ENCODE data around the gene RNF217. TPM values are rescaled to one million over a fixed set of nuclear protein-coding genes. Genes with fewer than 3 reads are reported as not detected.

Gene RNF217
- total RNA-seq, 2 experiments from 2014 or later: 0.12 to 0.30 TPM

DNA sequence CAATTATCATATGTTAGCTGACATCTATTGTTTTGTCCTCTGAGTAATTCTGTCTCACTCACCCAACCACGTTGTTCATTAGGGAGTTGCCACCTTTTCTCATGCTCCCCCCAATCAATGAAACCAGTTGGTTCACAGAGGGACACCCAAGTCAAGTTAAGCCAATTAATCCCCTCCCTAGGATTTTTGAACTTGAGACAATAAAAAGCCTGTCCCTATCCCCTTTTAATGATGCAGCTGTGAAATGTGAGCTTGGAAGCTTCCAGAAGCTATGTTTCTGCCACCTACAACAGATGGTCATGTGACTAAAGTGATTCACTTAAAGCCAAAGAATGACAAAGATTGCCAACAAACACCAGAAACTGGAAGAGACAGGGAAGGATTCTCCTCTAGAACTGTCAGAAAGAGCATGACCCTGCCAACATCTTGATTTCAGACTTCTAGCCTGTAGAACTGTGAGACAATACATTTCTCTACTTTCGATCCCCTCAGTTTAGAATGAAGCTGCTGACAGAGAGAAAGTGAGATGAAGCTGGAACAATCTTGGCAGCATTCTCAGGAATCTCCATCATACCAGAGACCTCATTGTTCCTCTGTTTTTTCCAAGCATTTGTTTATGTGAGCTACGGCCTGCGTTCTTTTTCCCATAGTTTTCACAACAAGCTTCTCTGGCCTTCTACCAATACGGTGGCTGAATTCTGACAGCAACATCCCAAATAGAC, 133.5 kb downstream of the RNF217 start:
- H3K27ac Mint-ChIP-seq: no peak overlapping the region
- no peak for DNase-seq
- H3K36me3 Mint-ChIP-seq: no peaks in the 10 kb centered on the region
- no peak overlapping the region for H3K4me3 Mint-ChIP-seq
- peaks cover 11% of the 10 kb centered on the region for H3K27me3 Mint-ChIP-seq
- no peaks in the 10 kb centered on the region for H3K9me3 Mint-ChIP-seq
- no peaks in the 10 kb centered on the region for H3K4me1 Mint-ChIP-seq

GRCh38 chr6:125097186-125097585, 134.9 kb downstream of the RNF217 start:
- Mint-ChIP-seq H3K27me3 (peaks cover 11% of the 10 kb centered on the region), H3K36me3 (no peaks in the 10 kb centered on the region), H3K4me1 (no peaks in the 10 kb centered on the region), H3K4me3 (no peak overlapping the region), H3K9me3 (no peaks in the 10 kb centered on the region), H3K27ac (no peak overlapping the region)
- no peak for DNase-seq

GRCh38 chr6:125098253-125098652, 136.0 kb downstream of the RNF217 start:
- Mint-ChIP-seq H3K27ac (no peak overlapping the region), H3K4me1 (no peaks in the 10 kb centered on the region), H3K4me3 (no peak overlapping the region), H3K36me3 (no peaks in the 10 kb centered on the region), H3K27me3 (peaks cover 11% of the 10 kb centered on the region), H3K9me3 (no peaks in the 10 kb centered on the region)
- no peak for DNase-seq

DNA sequence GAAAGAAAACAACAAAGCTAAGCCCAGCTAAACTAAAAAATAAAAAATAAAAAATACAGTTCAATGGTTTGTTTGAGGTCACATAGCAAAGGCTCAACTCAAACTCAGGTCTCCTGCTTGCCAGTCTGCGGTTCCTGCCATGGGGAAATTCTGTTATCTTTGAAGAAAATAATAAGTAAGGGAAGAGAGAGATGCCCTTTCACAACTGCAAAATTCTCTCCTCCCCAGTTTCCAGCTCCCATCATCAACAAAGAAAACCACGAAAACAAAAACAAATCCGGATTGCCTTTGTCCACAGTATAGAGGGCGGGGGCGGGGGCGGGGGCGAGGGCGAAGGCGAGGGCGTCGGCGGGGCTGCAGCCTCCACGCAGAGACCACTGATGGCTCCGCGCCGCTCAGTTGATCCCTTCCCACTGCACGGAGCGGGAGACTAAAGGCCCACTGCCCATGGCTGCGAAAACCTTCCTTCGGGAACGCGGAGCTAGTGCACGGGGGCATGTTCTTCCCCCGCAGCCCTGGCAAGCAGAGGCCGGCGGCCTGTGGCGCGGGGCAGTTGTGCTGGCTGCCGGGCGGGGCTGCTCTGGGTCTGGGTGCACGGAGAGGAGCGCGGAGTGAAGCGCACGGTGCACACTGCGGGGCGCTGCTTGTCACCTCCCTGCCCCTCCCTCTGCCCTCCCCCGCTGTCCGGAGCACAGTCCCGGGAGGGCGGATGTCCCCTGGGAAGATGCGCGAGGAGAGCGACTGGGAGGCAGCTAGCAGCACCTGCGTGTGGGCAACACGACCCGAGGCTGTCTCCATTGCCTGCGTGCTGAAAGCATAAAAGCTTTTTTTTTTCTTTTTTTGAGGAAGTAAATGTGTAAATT, 137.2 kb downstream of the RNF217 start:
- peak; percentile 39 for DNase-seq
- no peak overlapping the region for H3K27ac Mint-ChIP-seq

GRCh38 chr6:125100074-125100652, 137.9 kb downstream of the RNF217 start:
- Mint-ChIP-seq H3K4me1 (no peaks in the 10 kb centered on the region), H3K36me3 (no peaks in the 10 kb centered on the region), H3K27me3 (peaks cover 11% of the 10 kb centered on the region), H3K9me3 (no peaks in the 10 kb centered on the region), H3K27ac (no peak overlapping the region), H3K4me3 (peak overlapping the region; percentile 57)
- DNase-seq: no peak

More for the DNA sequence above, 137.2 kb downstream of the RNF217 start:
- peak overlapping the region; percentile 65 for H3K4me3 Mint-ChIP-seq
- H3K36me3 Mint-ChIP-seq: no peaks in the 10 kb centered on the region
- no peaks in the 10 kb centered on the region for H3K9me3 Mint-ChIP-seq
- no peaks in the 10 kb centered on the region for H3K4me1 Mint-ChIP-seq
- H3K27me3 Mint-ChIP-seq: peaks cover 11% of the 10 kb centered on the region

GRCh38 chr6:125101128-125101527, 138.9 kb downstream of the RNF217 start:
- no peaks in the 10 kb centered on the region for H3K36me3 Mint-ChIP-seq
- H3K4me3 Mint-ChIP-seq: no peak overlapping the region

GRCh38 chr6:125101631-125102030, 139.4 kb downstream of the RNF217 start:
- no peaks in the 10 kb centered on the region for H3K9me3 Mint-ChIP-seq
- H3K36me3 Mint-ChIP-seq: no peaks in the 10 kb centered on the region
- no peak for DNase-seq
- H3K27ac Mint-ChIP-seq: no peak overlapping the region
- no peaks in the 10 kb centered on the region for H3K4me1 Mint-ChIP-seq
- H3K27me3 Mint-ChIP-seq: peaks cover 6% of the 10 kb centered on the region
- H3K4me3 Mint-ChIP-seq: no peak overlapping the region

More at GRCh38 chr6:125101128-125101527, 138.9 kb downstream of the RNF217 start:
- no peak overlapping the region for H3K27ac Mint-ChIP-seq
- peaks cover 8% of the 10 kb centered on the region for H3K27me3 Mint-ChIP-seq
- no peak for DNase-seq
- no peaks in the 10 kb centered on the region for H3K9me3 Mint-ChIP-seq
- no peaks in the 10 kb centered on the region for H3K4me1 Mint-ChIP-seq

GRCh38 chr6:125102411-125102810, 140.2 kb downstream of the RNF217 start:
- Mint-ChIP-seq H3K9me3 (no peaks in the 10 kb centered on the region), H3K4me1 (no peaks in the 10 kb centered on the region), H3K36me3 (no peaks in the 10 kb centered on the region), H3K4me3 (no peak overlapping the region), H3K27ac (no peak overlapping the region), H3K27me3 (peaks cover 3% of the 10 kb centered on the region)
- DNase-seq: no peak

GRCh38 chr6:125102891-125103290, 140.7 kb downstream of the RNF217 start:
- DNase-seq: no peak
- Mint-ChIP-seq H3K27me3 (peaks cover 3% of the 10 kb centered on the region), H3K9me3 (no peaks in the 10 kb centered on the region), H3K36me3 (no peaks in the 10 kb centered on the region), H3K4me3 (no peak overlapping the region), H3K4me1 (no peaks in the 10 kb centered on the region), H3K27ac (no peak overlapping the region)

GRCh38 chr6:125104425-125104824, 142.2 kb downstream of the RNF217 start:
- H3K27ac Mint-ChIP-seq: no peak overlapping the region
- H3K4me3 Mint-ChIP-seq: no peak overlapping the region
- no peaks in the 10 kb centered on the region for H3K4me1 Mint-ChIP-seq
- no peaks in the 10 kb centered on the region for H3K27me3 Mint-ChIP-seq
- H3K9me3 Mint-ChIP-seq: peaks cover 8% of the 10 kb centered on the region
- DNase-seq: no peak
- peaks cover under 1% of the 10 kb centered on the region for H3K36me3 Mint-ChIP-seq

- Mint-ChIP-seq H3K4me3 (no peak overlapping the region), H3K27me3 (no peaks in the 10 kb centered on the region), H3K4me1 (no peaks in the 10 kb centered on the region), H3K27ac (no peak overlapping the region), H3K9me3 (peaks cover 30% of the 10 kb centered on the region), H3K36me3 (peaks cover 14% of the 10 kb centered on the region)
- no peak for DNase-seq
These were observed 144.8 kb downstream of the RNF217 start for GRCh38 chr6:125107048-125107447.

- Mint-ChIP-seq H3K4me3 (no peak overlapping the region), H3K27me3 (no peaks in the 10 kb centered on the region), H3K36me3 (peaks cover 14% of the 10 kb centered on the region), H3K27ac (no peak overlapping the region), H3K4me1 (no peaks in the 10 kb centered on the region), H3K9me3 (peaks cover 35% of the 10 kb centered on the region)
- no peak for DNase-seq
These were observed 145.7 kb downstream of the RNF217 start for GRCh38 chr6:125107896-125108295.

DNA sequence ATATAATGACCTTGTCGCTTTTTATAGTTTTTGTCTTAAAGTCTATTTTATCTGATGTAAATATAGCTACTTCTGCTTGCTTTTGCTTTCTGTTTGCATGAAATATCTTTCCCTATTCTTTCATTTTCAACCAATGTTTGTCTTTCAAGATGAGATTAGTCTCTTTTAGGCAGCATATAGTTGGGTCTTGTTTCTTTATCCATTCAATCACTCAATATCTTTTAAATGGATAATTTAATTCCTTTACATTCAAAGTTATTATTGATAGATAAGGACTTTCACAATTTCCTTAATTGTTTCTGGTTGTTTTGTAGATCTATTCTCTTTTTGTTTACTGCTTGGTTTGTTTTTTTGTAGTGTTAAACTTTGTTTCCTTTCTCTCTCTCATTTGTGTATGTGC, 147.8 kb downstream of the RNF217 start:
- Mint-ChIP-seq H3K27ac (no peak overlapping the region), H3K9me3 (peaks cover 35% of the 10 kb centered on the region)

GRCh38 chr6:125111219-125111983, 149.2 kb downstream of the RNF217 start:
- Mint-ChIP-seq H3K27ac (no peak overlapping the region), H3K36me3 (peaks cover 14% of the 10 kb centered on the region), H3K4me3 (no peak overlapping the region), H3K27me3 (no peaks in the 10 kb centered on the region), H3K4me1 (no peaks in the 10 kb centered on the region), H3K9me3 (peaks cover 35% of the 10 kb centered on the region)
- no peak for DNase-seq

More for the DNA sequence above, 147.8 kb downstream of the RNF217 start:
- no peaks in the 10 kb centered on the region for H3K4me1 Mint-ChIP-seq
- peaks cover 14% of the 10 kb centered on the region for H3K36me3 Mint-ChIP-seq
- DNase-seq: no peak
- H3K4me3 Mint-ChIP-seq: no peak overlapping the region
- no peaks in the 10 kb centered on the region for H3K27me3 Mint-ChIP-seq

DNA sequence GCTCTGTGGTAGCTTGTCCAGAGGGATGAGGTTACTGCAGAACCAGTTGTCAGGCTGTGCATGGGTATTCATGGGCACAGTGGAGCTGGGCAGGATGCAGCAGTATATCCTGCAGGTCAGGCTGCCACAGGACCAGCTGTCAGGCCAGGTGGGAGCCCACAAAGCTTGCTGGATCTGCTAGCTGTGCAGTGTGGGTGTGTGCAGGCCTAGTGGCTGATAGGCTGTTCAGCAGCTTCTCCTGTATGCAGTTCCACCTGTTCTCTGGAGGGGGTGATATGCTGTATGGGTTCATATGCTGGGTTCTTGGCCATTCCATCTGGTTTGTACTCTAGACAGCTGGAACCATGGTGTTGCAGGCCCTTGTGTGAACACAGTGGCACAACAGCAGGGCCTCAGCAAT, 150.7 kb downstream of the RNF217 start:
- peaks cover 35% of the 10 kb centered on the region for H3K9me3 Mint-ChIP-seq
- no peaks in the 10 kb centered on the region for H3K4me1 Mint-ChIP-seq
- H3K27me3 Mint-ChIP-seq: no peaks in the 10 kb centered on the region
- peaks cover 14% of the 10 kb centered on the region for H3K36me3 Mint-ChIP-seq
- H3K27ac Mint-ChIP-seq: no peak overlapping the region
- no peak overlapping the region for H3K4me3 Mint-ChIP-seq
- no peak for DNase-seq

Data from activated naive CD8-positive, alpha-beta T cell treated with anti-CD3 and anti-CD28 coated beads for 36 hours (primary cell).